ENCODE results near the gene IGF2BP2.

Gene IGF2BP2

GRCh38 chr3:185758912-185759311 lies 65.9 kb downstream of the IGF2BP2 start:
- no peak for DNase-seq (ENCODE audit: low read depth)
- TF ChIP-seq CTCF (IDR thresholded peaks at IDR 0.05; ENCODE audit: insufficient read depth, low read depth, low read length, missing control alignments), result no peak
- no peak overlapping the region for H3K4me3 ChIP-seq (ENCODE audit: low read depth, low read length)

- DNase-seq (ENCODE audit: low read depth), result no peak
- no peak overlapping the region for H3K4me3 ChIP-seq (ENCODE audit: low read depth, low read length)
- TF ChIP-seq CTCF (IDR thresholded peaks at IDR 0.05; ENCODE audit: insufficient read depth, low read depth, low read length, missing control alignments), result no peak
Observed at GRCh38 chr3:185757176-185757575, 67.7 kb downstream of the IGF2BP2 start.

GRCh38 chr3:185756477-185756876 lies 68.4 kb downstream of the IGF2BP2 start:
- DNase-seq (ENCODE audit: low read depth), result no peak
- H3K4me3 ChIP-seq (ENCODE audit: low read depth, low read length), result no peak overlapping the region
- TF ChIP-seq CTCF (IDR thresholded peaks at IDR 0.05; ENCODE audit: insufficient read depth, low read depth, low read length, missing control alignments), result no peak

GRCh38 chr3:185754920-185755319 lies 69.9 kb downstream of the IGF2BP2 start:
- no peak for TF ChIP-seq CTCF (IDR thresholded peaks at IDR 0.05; ENCODE audit: insufficient read depth, low read depth, low read length, missing control alignments)
- no peak for DNase-seq (ENCODE audit: low read depth)
- H3K4me3 ChIP-seq (ENCODE audit: low read depth, low read length), result no peak overlapping the region

GRCh38 chr3:185753354-185753753 lies 71.5 kb downstream of the IGF2BP2 start:
- TF ChIP-seq CTCF (IDR thresholded peaks at IDR 0.05; ENCODE audit: insufficient read depth, low read depth, low read length, missing control alignments), result no peak
- no peak overlapping the region for H3K4me3 ChIP-seq (ENCODE audit: low read depth, low read length)
- DNase-seq (ENCODE audit: low read depth), result no peak

GRCh38 chr3:185750702-185751101 lies 74.1 kb downstream of the IGF2BP2 start:
- DNase-seq (ENCODE audit: low read depth), result no peak
- no peak for TF ChIP-seq CTCF (IDR thresholded peaks at IDR 0.05; ENCODE audit: insufficient read depth, low read depth, low read length, missing control alignments)

GRCh38 chr3:185750015-185750414 lies 74.8 kb downstream of the IGF2BP2 start:
- no peak for DNase-seq (ENCODE audit: low read depth)
- no peak overlapping the region for H3K4me3 ChIP-seq (ENCODE audit: low read depth, low read length)
- TF ChIP-seq CTCF (IDR thresholded peaks at IDR 0.05; ENCODE audit: insufficient read depth, low read depth, low read length, missing control alignments), result no peak

More at GRCh38 chr3:185750702-185751101, 74.1 kb downstream of the IGF2BP2 start:
- H3K4me3 ChIP-seq (ENCODE audit: low read depth, low read length), result no peak overlapping the region
